HCT116 (cell line): ENCODE data around the gene GRM3.

ENCODE experiments used
- CTCF ChIP-seq, 3 experiments: fragments of 200-600 bp in 1 of 3; sonication (generic) in 1 of 3; IDR thresholded peaks in 2 of 3; conservative IDR thresholded peaks in 1 of 3; 2 replicates each; pipeline ENCODE4 v1.5.1; 2012 to 2017; ENCODE audit warnings: low read depth in 2 of 3, low read length in 2 of 3, antibody characterized with exemption in 1 of 3, borderline replicate concordance in 1 of 3, control low read depth in 1 of 3, mild to moderate bottlenecking in 1 of 3, mixed read lengths in 1 of 3, mixed run types in 1 of 3, moderate library complexity in 1 of 3; ENCODE audit not compliant: insufficient read depth in 1 of 3
- EGR1 ChIP-seq: IDR thresholded peaks from 2 replicates; pipeline ENCODE4 v1.6.1; 2012; ENCODE audit warnings: low read depth
- ELF1 ChIP-seq: IDR thresholded peaks from 2 replicates; pipeline ENCODE4 v1.6.1; 2012; ENCODE audit warnings: low read depth, borderline replicate concordance
- EZH2phosphoT487 ChIP-seq: fragments of 200-600 bp; IDR thresholded peaks from 2 replicates; pipeline ENCODE4 v1.6.1; 2018; ENCODE audit warnings: antibody characterized with exemption, borderline replicate concordance
- JUND ChIP-seq: IDR thresholded peaks from 2 replicates; pipeline ENCODE4 v1.6.1; 2012
- MAX ChIP-seq: IDR thresholded peaks from 2 replicates; pipeline ENCODE4 v1.6.1; 2012
- POLR2A ChIP-seq: IDR thresholded peaks from 2 replicates; pipeline ENCODE4 v1.7.0; 2011; ENCODE audit warnings: borderline replicate concordance; ENCODE audit not compliant: insufficient read depth, insufficient read length; ENCODE audit errors: extremely low read depth
- RAD21 ChIP-seq: IDR thresholded peaks from 2 replicates; pipeline ENCODE4 v1.6.1; 2012; ENCODE audit warnings: low read depth, mild to moderate bottlenecking
- REST ChIP-seq: IDR thresholded peaks from 2 replicates; pipeline ENCODE4 v1.6.1; 2012; ENCODE audit warnings: low read depth
- SIN3A ChIP-seq: IDR thresholded peaks from 2 replicates; pipeline ENCODE4 v1.6.1; 2012; ENCODE audit warnings: low read depth
- YY1 ChIP-seq: IDR thresholded peaks from 2 replicates; pipeline ENCODE4 v1.6.1; 2011; ENCODE audit warnings: low read length, low read depth, moderate library complexity, mild to moderate bottlenecking; ENCODE audit not compliant: insufficient replicate concordance; ENCODE audit errors: extremely low read depth
- ZBTB33 ChIP-seq: IDR thresholded peaks from 2 replicates; pipeline ENCODE4 v1.6.1; 2011; ENCODE audit warnings: mild to moderate bottlenecking, low read length, moderate library complexity; ENCODE audit not compliant: insufficient replicate concordance; ENCODE audit errors: extremely low read depth
- ZFX ChIP-seq: fragments of 450-650 bp; IDR thresholded peaks from 2 replicates; pipeline ENCODE4 v1.6.1; 2017
- ZNF274 ChIP-seq: fragments of 200-500 bp; sonication (Bioruptor generic); IDR thresholded peaks from 2 replicates; pipeline ENCODE4 v1.6.1; 2014; ENCODE audit warnings: mild to moderate bottlenecking, low read depth, low read length, inconsistent platforms

- TF ChIP-seq CTCF (IDR thresholded peaks at IDR 0.05 in 2 of 3, conservative IDR thresholded peaks at IDR 0.05 in 1 of 3; ENCODE audit: borderline replicate concordance in 1 of 3, insufficient read depth in 1 of 3, low read depth in 2 of 3, low read length in 2 of 3) (no peak), ZNF274 (no peak), EGR1 (no peak), EZH2phosphoT487 (no peak), JUND (no peak), ZFX (no peak), REST (no peak), RAD21 (no peak), YY1 (no peak), POLR2A (no peak), SIN3A (no peak), MAX (no peak), ZBTB33 (no peak), ELF1 (no peak)
Measured at GRCh38 chr7:86776136-86776535, 132.4 kb downstream of the GRM3 start.
